ENCODE measurements around the gene FSHR. TPM values are rescaled to one million over a fixed set of nuclear protein-coding genes. Genes with fewer than 3 reads are reported as not detected.

Gene FSHR
- total and polyA plus RNA-seq, 2 of the 8 experiments (the other 6 are each of a cell fraction or from before 2014, with no cell fraction given): not detected

GRCh38 chr2:48971801-48972200 is 182.5 kb downstream of the FSHR start:
- Histone ChIP-seq H3K56ac (replicated peaks; ENCODE audit: insufficient read length, low read depth, low read length) (no peak overlapping the region), H2BK120ac (replicated peaks; ENCODE audit: low read depth, low read length) (no peak overlapping the region), H4K20me1 (replicated peaks in 1 of 2; ENCODE audit: control insufficient read depth in 1 of 2, insufficient read depth in 2 of 2, low read length in 2 of 2) (no peaks in the 10 kb centered on the region), H2BK5ac (ENCODE audit: low read depth, low read length) (no peak overlapping the region), H3K23me2 (ENCODE audit: low read depth, low read length) (no peaks in the 10 kb centered on the region), H2BK12ac (ENCODE audit: low read depth, low read length) (no peak overlapping the region), H2AK5ac (ENCODE audit: low read depth, low read length) (no peak overlapping the region), H3K4me1 (replicated peaks in 1 of 4; ENCODE audit: control insufficient read depth in 3 of 4, insufficient read depth in 4 of 4, low read length in 3 of 4) (no peaks in the 10 kb centered on the region), H3K36me3 (ENCODE audit: control insufficient read depth in 2 of 4, insufficient read depth in 4 of 4, low read length in 3 of 4) (no peaks in the 10 kb centered on the region), H2BK20ac (ENCODE audit: low read length) (no peak overlapping the region), H4K8ac (ENCODE audit: extremely low read depth, insufficient read depth, low read length) (no peak overlapping the region), H3K4me3 (ENCODE audit: extremely low read depth in 1 of 4, insufficient read depth in 2 of 4, low read depth in 3 of 4, low read length in 4 of 4) (no peak overlapping the region), H3K9me3 (ENCODE audit: insufficient read depth in 2 of 2, low read depth in 1 of 2, low read length in 1 of 2) (no peaks in the 10 kb centered on the region), H3K23ac (ENCODE audit: insufficient read length) (no peak overlapping the region), H3K79me1 (ENCODE audit: low read depth, low read length) (no peaks in the 10 kb centered on the region), H3K14ac (ENCODE audit: insufficient read length) (no peak overlapping the region), H4K91ac (replicated peaks; ENCODE audit: insufficient read length, low read length) (no peak overlapping the region), H3K4me2 (ENCODE audit: insufficient read depth in 1 of 2, low read depth in 2 of 2, low read length in 2 of 2) (no peak overlapping the region), H3K79me2 (ENCODE audit: control insufficient read depth in 1 of 2, insufficient read depth in 2 of 2, low read length in 2 of 2) (no peaks in the 10 kb centered on the region), H3K27me3 (replicated peaks in 1 of 4; ENCODE audit: control insufficient read depth in 3 of 4, extremely low read depth in 1 of 4, insufficient read depth in 3 of 4, low read length in 3 of 4) (no peaks in the 10 kb centered on the region), H2AFZ (ENCODE audit: low read length) (no peak overlapping the region), H2BK15ac (ENCODE audit: low read length) (no peak overlapping the region), H3K9ac (replicated peaks in 1 of 4; ENCODE audit: extremely low read depth in 1 of 4, low read depth in 3 of 4, low read length in 3 of 4) (no peak overlapping the region), H4K5ac (ENCODE audit: insufficient read length, low read depth, low read length) (no peak overlapping the region), H3K18ac (ENCODE audit: extremely low read depth, low read length) (no peak overlapping the region), H3K27ac (ENCODE audit: low read depth, low read length) (no peak overlapping the region), H3K4ac (replicated peaks; ENCODE audit: insufficient read length, low read depth, low read length) (no peak overlapping the region)
- DNase-seq (ENCODE audit: low read depth in 1 of 2, low spot score in 2 of 2) (no peak), FAIRE-seq (no peak)
- TF ChIP-seq TBP (IDR thresholded peaks at IDR 0.05; ENCODE audit: low read depth, low read length) (no peak), BACH1 (IDR thresholded peaks at IDR 0.05; ENCODE audit: low read length) (no peak), NRF1 (IDR thresholded peaks at IDR 0.05; ENCODE audit: low read depth, low read length) (no peak), CTBP2 (IDR thresholded peaks at IDR 0.05; ENCODE audit: borderline replicate concordance, insufficient read depth, insufficient read length, low read length) (no peak), CTCF (IDR thresholded peaks at IDR 0.05; ENCODE audit: control extremely low read depth in 1 of 3, insufficient read depth in 1 of 3, low read depth in 1 of 3, low read length in 3 of 3) (no peak), HDAC6 (IDR thresholded peaks at IDR 0.05; ENCODE audit: low read depth, low read length) (no peak), MAX (IDR thresholded peaks at IDR 0.05) (no peak), GTF2F1 (IDR thresholded peaks at IDR 0.05; ENCODE audit: borderline replicate concordance, low read depth, low read length) (no peak)
- ChIA-PET POLR2A (ENCODE audit: partially characterized antibody) (no interaction called here), CTCF (ENCODE audit: partially characterized antibody) (interaction anchor here (1.2 kb wide), 1 partner anchor 17 kb away, joined by 3 read pairs; no protein-coding TSS in a partner anchor)
- 96% methylated on average over 2 of the region's 2 CpGs; no CpG with 5 or more reads in 1 of the 2 experiments for WGBS, 2 experiments (ENCODE audit: extremely low coverage in 1 of 2, insufficient coverage in 1 of 2, insufficient read length in 1 of 2, insufficient replicate concordance in 2 of 2, low coverage in 1 of 2, low lambda C conversion rate in 2 of 2, missing lambda C conversion rate in 1 of 2)
